SKM-1 treated with dmso at 0.1 percent for 144 hours (cell line): Measurements from ENCODE around the gene ZNF580.

Source experiments
- DNase-seq: peaks from one replicate; lab custom pipeline; 2025; ENCODE audit not compliant: unreplicated experiment; lab: John Stamatoyannopoulos, UW

Gene ZNF580

GRCh38 chr19:55644842-55645511, 4.2 kb downstream of the ZNF580 start:
- no peak for DNase-seq

GRCh38 chr19:55645512-55645881, 4.7 kb downstream of the ZNF580 start:
- DNase-seq: no peak

GRCh38 chr19:55646889-55647731, 6.3 kb downstream of the ZNF580 start:
- no peak for DNase-seq

- no peak for DNase-seq
Observed at GRCh38 chr19:55647732-55648584, 7.2 kb downstream of the ZNF580 start, which contains the start of gene CCDC106. Gene CCDC106, plus strand, starts transcription at chr19:55648212. Its CDS starts 835 bp downstream, at chr19:55649047.

- no peak for DNase-seq
Observed at GRCh38 chr19:55648585-55649267, 7.9 kb downstream of the ZNF580 start.

- DNase-seq: no peak
Observed at GRCh38 chr19:55649268-55650125, 8.7 kb downstream of the ZNF580 start.

- DNase-seq: no peak
Observed at GRCh38 chr19:55650126-55650557, 9.3 kb downstream of the ZNF580 start.

GRCh38 chr19:55650602-55651230, 9.9 kb downstream of the ZNF580 start:
- no peak for DNase-seq

- DNase-seq: no peak
Observed at GRCh38 chr19:55651236-55651635, 10.4 kb downstream of the ZNF580 start.

- no peak for DNase-seq
Observed at GRCh38 chr19:55652311-55653128, 11.7 kb downstream of the ZNF580 start.

GRCh38 chr19:55653651-55654322, 13.0 kb downstream of the ZNF580 start:
- peak; percentile 77 for DNase-seq

GRCh38 chr19:55654323-55654867, 13.6 kb downstream of the ZNF580 start:
- DNase-seq: peak; percentile 89

- peak; percentile 68 for DNase-seq
Observed at GRCh38 chr19:55654868-55655647, 14.3 kb downstream of the ZNF580 start, which contains the start of gene U2AF2. Gene U2AF2, plus strand, starts transcription at chr19:55655035. Its CDS starts 70 bp downstream, at chr19:55655105.

- DNase-seq: no peak
Observed at GRCh38 chr19:55655648-55656040, 14.8 kb downstream of the ZNF580 start.

- DNase-seq: no peak
Observed at GRCh38 chr19:55656552-55656951, 15.8 kb downstream of the ZNF580 start.

GRCh38 chr19:55656988-55657747, 16.4 kb downstream of the ZNF580 start:
- DNase-seq: no peak
